Measurements from ENCODE around the gene CPLX4.
"Not testable (repeated sequence)": the region's sequence is repeated elsewhere in the genome, so short reads cannot be mapped to it uniquely, and the experiment has no call there.

CPLX4 gene

GRCh38 chr18:59268721-59269562 is 49.5 kb downstream of the CPLX4 start:
- no peak for DNase-seq

GRCh38 chr18:59268127-59268720 is 50.2 kb downstream of the CPLX4 start:
- DNase-seq: no peak

GRCh38 chr18:59267503-59268126 is 50.8 kb downstream of the CPLX4 start:
- DNase-seq: no peak

- no peak for DNase-seq
These were observed 51.5 kb downstream of the CPLX4 start for GRCh38 chr18:59266886-59267502.

- DNase-seq: no peak
These were observed 52.0 kb downstream of the CPLX4 start for GRCh38 chr18:59266459-59266858.

- no peak for DNase-seq
These were observed 52.5 kb downstream of the CPLX4 start for GRCh38 chr18:59265974-59266369.

GRCh38 chr18:59265246-59265973 is 53.0 kb downstream of the CPLX4 start:
- DNase-seq: no peak

- no peak for DNase-seq
These were observed 53.7 kb downstream of the CPLX4 start for GRCh38 chr18:59264651-59265245.

GRCh38 chr18:59264121-59264571 is 54.3 kb downstream of the CPLX4 start:
- DNase-seq: no peak

GRCh38 chr18:59263661-59264060 is 54.8 kb downstream of the CPLX4 start:
- no peak for DNase-seq

GRCh38 chr18:59262243-59262642 is 56.2 kb downstream of the CPLX4 start:
- not testable (repeated sequence) for DNase-seq

- not testable (repeated sequence) for DNase-seq
These were observed 56.6 kb downstream of the CPLX4 start for GRCh38 chr18:59261842-59262241.

- DNase-seq: not testable (repeated sequence)
These were observed 63.0 kb downstream of the CPLX4 start for GRCh38 chr18:59255491-59255890.

- DNase-seq: no peak
These were observed 69.2 kb downstream of the CPLX4 start for GRCh38 chr18:59249199-59249774.

- DNase-seq: no peak
These were observed 71.7 kb downstream of the CPLX4 start for GRCh38 chr18:59246796-59247195.
